OCI-LY3 (cell line): ENCODE measurements around the gene BMERB1.
"Not testable (repeated sequence)": the region's sequence is repeated elsewhere in the genome, so short reads cannot be mapped to it uniquely, and the experiment has no call there.

ENCODE experiments used
- H2AFZ ChIP-seq: fragments of 200-600, 300-600 bp; shearing (Covaris generic); 2 replicates; pipeline ENCODE4 v1.6.0; 2014; ENCODE audit warnings: antibody characterized with exemption, low read depth, low read length
- H3K27ac ChIP-seq: fragments of 200-600, 300-600 bp; sonication (generic); 2 replicates; pipeline ENCODE4 v1.5.1; 2014; ENCODE audit warnings: mild to moderate bottlenecking, low read length, moderate library complexity, mixed read lengths
- H3K27me3 ChIP-seq: fragments of 200-600, 300-600 bp; sonication (generic); 2 replicates; pipeline ENCODE4 v1.6.1; 2014; ENCODE audit warnings: low read depth, low read length, mixed read lengths
- H3K36me3 ChIP-seq: fragments of 200-600, 300-600 bp; sonication (generic); replicated peaks from 2 replicates; pipeline ENCODE3; 2014; ENCODE audit warnings: low read depth, low read length, mixed read lengths
- H3K4me1 ChIP-seq: fragments of 300-600, 200-600 bp; sonication (generic); 2 replicates; pipeline ENCODE4 v1.6.1; 2014; ENCODE audit warnings: low read length, mixed read lengths
- H3K4me2 ChIP-seq: fragments of 200-600, 300-600 bp; sonication (generic); 2 replicates; pipeline ENCODE4 v1.6.1; 2014; ENCODE audit warnings: low read length, mixed read lengths
- H3K4me3 ChIP-seq: fragments of 300-600, 200-600 bp; sonication (generic); 2 replicates; pipeline ENCODE4 v1.5.1; 2014; ENCODE audit warnings: antibody characterized with exemption, mild to moderate bottlenecking, low read length, moderate library complexity
- H3K79me2 ChIP-seq: fragments of 300-600, 200-600 bp; shearing (Covaris generic); 2 replicates; pipeline ENCODE4 v1.6.1; 2014; ENCODE audit warnings: mild to moderate bottlenecking, low read length, mixed read lengths
- H3K9ac ChIP-seq: fragments of 300-600, 200-600 bp; shearing (Covaris generic); 2 replicates; pipeline ENCODE4 v1.6.0; 2014; ENCODE audit warnings: mild to moderate bottlenecking, low read length, moderate library complexity
- H3K9me3 ChIP-seq: fragments of 200-600, 300-600 bp; shearing (Covaris generic); 2 replicates; pipeline ENCODE4 v1.6.1; 2014; ENCODE audit warnings: low read length, mixed read lengths; ENCODE audit not compliant: insufficient read depth
- H4K20me1 ChIP-seq: fragments of 200-600, 300-600 bp; sonication (generic); 2 replicates; pipeline ENCODE4 v1.6.1; 2016; ENCODE audit warnings: low read length, mixed read lengths; ENCODE audit not compliant: insufficient read depth
- EZH2phosphoT487 ChIP-seq: fragments of 200-600 bp; shearing (Covaris generic); IDR thresholded peaks from 2 replicates; pipeline ENCODE4 v1.6.1; 2018; ENCODE audit warnings: antibody characterized with exemption, mixed run types, low read depth
- TF ChIP-seq, protein P1 (sequence below): fragments of 200-600, 300-600 bp; sonication (generic); IDR thresholded peaks from 2 replicates; pipeline ENCODE4 v1.5.1; 2014; ENCODE audit warnings: antibody characterized with exemption, low read length, low read depth

The BMERB1 gene

DNA sequence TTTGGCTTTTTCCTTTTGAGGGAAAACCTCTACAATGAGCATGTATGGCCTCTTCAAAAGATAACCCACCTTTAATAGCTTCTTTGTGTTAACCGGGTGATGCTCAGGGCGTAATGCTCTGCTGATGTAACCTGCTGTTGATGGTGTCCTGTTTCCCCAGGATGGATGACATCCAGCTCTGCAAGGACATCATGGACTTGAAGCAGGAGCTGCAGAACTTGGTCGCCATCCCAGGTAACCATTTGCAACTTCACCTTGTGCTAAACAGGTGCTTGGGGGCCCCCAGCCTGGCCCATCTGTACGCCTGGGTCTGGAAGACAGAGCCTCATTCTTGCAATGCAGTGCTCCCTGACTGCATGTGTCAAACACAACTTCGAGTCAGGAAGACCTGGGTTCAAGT, 133.4 kb downstream of the BMERB1 start:
- no peak for TF ChIP-seq EZH2phosphoT487
- TF ChIP-seq, protein P1, sequence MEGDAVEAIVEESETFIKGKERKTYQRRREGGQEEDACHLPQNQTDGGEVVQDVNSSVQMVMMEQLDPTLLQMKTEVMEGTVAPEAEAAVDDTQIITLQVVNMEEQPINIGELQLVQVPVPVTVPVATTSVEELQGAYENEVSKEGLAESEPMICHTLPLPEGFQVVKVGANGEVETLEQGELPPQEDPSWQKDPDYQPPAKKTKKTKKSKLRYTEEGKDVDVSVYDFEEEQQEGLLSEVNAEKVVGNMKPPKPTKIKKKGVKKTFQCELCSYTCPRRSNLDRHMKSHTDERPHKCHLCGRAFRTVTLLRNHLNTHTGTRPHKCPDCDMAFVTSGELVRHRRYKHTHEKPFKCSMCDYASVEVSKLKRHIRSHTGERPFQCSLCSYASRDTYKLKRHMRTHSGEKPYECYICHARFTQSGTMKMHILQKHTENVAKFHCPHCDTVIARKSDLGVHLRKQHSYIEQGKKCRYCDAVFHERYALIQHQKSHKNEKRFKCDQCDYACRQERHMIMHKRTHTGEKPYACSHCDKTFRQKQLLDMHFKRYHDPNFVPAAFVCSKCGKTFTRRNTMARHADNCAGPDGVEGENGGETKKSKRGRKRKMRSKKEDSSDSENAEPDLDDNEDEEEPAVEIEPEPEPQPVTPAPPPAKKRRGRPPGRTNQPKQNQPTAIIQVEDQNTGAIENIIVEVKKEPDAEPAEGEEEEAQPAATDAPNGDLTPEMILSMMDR, result no peak
- peaks cover 17% of the 10 kb centered on the region for H3K4me1 ChIP-seq
- no peak overlapping the region for H2AFZ ChIP-seq
- no peak overlapping the region for H3K4me3 ChIP-seq
- H3K27me3 ChIP-seq, result no peaks in the 10 kb centered on the region
- no peak overlapping the region for H3K9ac ChIP-seq
- no peaks in the 10 kb centered on the region for H4K20me1 ChIP-seq
- H3K4me2 ChIP-seq, result no peak overlapping the region
- H3K9me3 ChIP-seq, result peaks cover 10% of the 10 kb centered on the region; the same call in 1 of the 2 replicates
- H3K27ac ChIP-seq, result no peak overlapping the region
- no peaks in the 10 kb centered on the region for H3K79me2 ChIP-seq
- peaks cover 9% of the 10 kb centered on the region for H3K36me3 ChIP-seq

DNA sequence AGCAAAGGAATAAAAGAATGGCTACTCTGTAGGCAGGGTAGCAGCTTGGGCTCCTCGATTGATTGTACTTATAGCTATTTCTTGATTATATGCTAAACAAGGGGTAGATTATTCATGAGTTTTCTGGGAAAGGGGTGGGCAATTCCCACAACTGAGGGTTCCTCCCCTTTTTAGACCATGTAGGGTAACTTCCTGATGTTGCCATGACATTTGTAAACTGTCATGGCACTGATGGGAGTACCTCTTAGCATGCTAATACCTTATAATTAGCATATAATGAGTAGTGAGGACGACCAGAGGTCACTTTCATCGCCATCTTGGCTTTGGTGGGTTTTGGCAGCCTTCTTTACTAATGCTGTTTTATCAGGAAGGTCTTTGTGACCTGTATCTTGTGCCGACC, 136.3 kb downstream of the BMERB1 start:
- not testable (repeated sequence) for H3K9ac ChIP-seq, H2AFZ ChIP-seq, H3K79me2 ChIP-seq, H3K4me2 ChIP-seq, H3K4me3 ChIP-seq, H3K27ac ChIP-seq, H3K27me3 ChIP-seq, H4K20me1 ChIP-seq
- H3K36me3 ChIP-seq, result peaks cover 15% of the 10 kb centered on the region
- H3K9me3 ChIP-seq, result peaks cover 19% of the 10 kb centered on the region; the same call in 1 of the 2 replicates
- peaks cover 13% of the 10 kb centered on the region for H3K4me1 ChIP-seq

DNA sequence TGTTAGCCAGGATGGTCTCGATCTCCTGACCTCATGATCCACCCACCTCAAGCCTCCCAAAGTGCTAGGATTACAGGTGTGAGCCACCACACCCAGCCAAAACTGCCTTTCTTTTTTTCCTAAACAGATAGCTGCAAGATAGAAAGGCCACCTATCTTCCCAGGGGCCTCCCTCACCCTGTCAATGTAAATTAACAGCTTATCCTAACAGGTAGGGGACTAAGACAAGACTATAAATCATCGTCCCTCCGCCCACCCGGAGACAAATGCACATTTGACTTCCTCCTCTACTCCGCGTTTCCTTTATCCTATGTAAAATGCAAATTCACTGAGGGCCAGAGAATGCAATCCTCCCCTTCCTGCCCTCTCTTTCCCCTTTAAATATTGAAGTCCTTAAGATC, 137.2 kb downstream of the BMERB1 start:
- Histone ChIP-seq H3K79me2 (no peaks in the 10 kb centered on the region), H4K20me1 (no peaks in the 10 kb centered on the region), H3K4me2 (no peak overlapping the region), H3K36me3 (peaks cover 15% of the 10 kb centered on the region), H3K27me3 (no peaks in the 10 kb centered on the region), H3K4me1 (peaks cover 13% of the 10 kb centered on the region), H3K27ac (no peak overlapping the region), H3K4me3 (no peak overlapping the region), H2AFZ (no peak overlapping the region), H3K9ac (no peak overlapping the region), H3K9me3 (peaks cover 19% of the 10 kb centered on the region; the same call in 1 of the 2 replicates)
- TF ChIP-seq, protein P1, result no peak
- TF ChIP-seq EZH2phosphoT487, result no peak

DNA sequence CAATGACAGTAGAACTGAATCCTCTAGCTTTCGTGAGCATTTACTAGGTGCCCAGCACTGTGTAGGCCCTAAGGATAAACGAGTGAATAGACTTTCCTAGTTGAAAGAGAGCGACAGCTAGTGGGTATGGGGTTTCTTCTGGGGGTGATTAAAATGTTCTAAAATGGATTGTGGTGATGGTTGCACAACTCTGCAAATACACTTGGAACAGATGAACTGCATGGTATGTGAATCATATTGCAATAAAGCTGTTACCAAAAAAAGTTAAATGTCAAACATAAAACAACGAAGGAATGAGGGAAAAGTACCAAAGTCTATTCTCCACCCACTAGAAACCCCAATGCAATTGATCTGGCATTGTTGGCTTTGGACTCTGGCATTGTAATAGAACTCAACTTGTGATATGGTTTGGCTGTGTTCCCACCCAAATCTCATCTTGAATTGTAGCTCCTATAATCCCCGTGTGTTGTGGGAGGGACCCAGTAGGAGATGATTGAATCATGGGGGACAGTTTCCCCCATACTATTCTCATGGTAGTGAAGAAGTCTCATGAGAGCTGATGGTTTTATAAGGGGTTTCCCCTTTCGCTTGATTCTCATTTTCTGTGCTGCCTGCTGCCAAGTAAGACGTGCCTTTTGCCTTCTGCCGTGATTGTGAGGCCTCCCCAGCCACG, 138.1 kb downstream of the BMERB1 start:
- H3K4me2 ChIP-seq, result peak overlapping the region; percentile 50
- TF ChIP-seq EZH2phosphoT487, result no peak
- TF ChIP-seq, protein P1, result no peak
- H2AFZ ChIP-seq, result 0 out of 2 replicates have a peak overlapping the region, but pooled peaks have one; percentile 25
- peak overlapping the region; percentile 28; the same call in 1 of the 2 replicates for H3K4me3 ChIP-seq
- no peaks in the 10 kb centered on the region for H3K79me2 ChIP-seq
- peak overlapping the region; percentile 36; the same call in 1 of the 2 replicates for H3K27ac ChIP-seq
- H3K9me3 ChIP-seq, result peaks cover 19% of the 10 kb centered on the region; the same call in 1 of the 2 replicates
- no peak overlapping the region for H3K9ac ChIP-seq
- no peaks in the 10 kb centered on the region for H4K20me1 ChIP-seq
- H3K27me3 ChIP-seq, result no peaks in the 10 kb centered on the region
- peaks cover 13% of the 10 kb centered on the region for H3K4me1 ChIP-seq
- peaks cover 15% of the 10 kb centered on the region for H3K36me3 ChIP-seq
